SK-N-SH (cell line): ENCODE measurements around the gene NOL6.

Experiments used
- CTCF ChIP-seq: fragments of 200-600 bp; sonication (generic); IDR thresholded peaks from 2 replicates; pipeline ENCODE4 v1.6.1; 2017; ENCODE audit warnings: antibody characterized with exemption, mild to moderate bottlenecking, moderate library complexity
- ELF1 ChIP-seq: IDR thresholded peaks from 2 replicates; pipeline ENCODE4 v1.4.0; 2012
- JUND ChIP-seq: IDR thresholded peaks from 2 replicates; pipeline ENCODE4 v1.4.0; 2012
- MAX ChIP-seq: IDR thresholded peaks from 2 replicates; pipeline ENCODE4 v1.4.0; 2012; ENCODE audit warnings: low read depth
- POLR2AphosphoS5 ChIP-seq: IDR thresholded peaks from 2 replicates; pipeline ENCODE4 v1.6.1; 2012; ENCODE audit warnings: low read depth, low read length
- RXRA ChIP-seq: IDR thresholded peaks from 2 replicates; pipeline ENCODE4 v1.4.0; 2012; ENCODE audit warnings: low read depth, mild to moderate bottlenecking, borderline replicate concordance
- SIN3A ChIP-seq: IDR thresholded peaks from 2 replicates; pipeline ENCODE4 v1.6.1; 2012; ENCODE audit warnings: low read depth, mild to moderate bottlenecking, low read length, moderate library complexity, borderline replicate concordance
- YY1 ChIP-seq: IDR thresholded peaks from 2 replicates; pipeline ENCODE4 v1.4.0; 2012; ENCODE audit warnings: low read depth, mild to moderate bottlenecking

DNA sequence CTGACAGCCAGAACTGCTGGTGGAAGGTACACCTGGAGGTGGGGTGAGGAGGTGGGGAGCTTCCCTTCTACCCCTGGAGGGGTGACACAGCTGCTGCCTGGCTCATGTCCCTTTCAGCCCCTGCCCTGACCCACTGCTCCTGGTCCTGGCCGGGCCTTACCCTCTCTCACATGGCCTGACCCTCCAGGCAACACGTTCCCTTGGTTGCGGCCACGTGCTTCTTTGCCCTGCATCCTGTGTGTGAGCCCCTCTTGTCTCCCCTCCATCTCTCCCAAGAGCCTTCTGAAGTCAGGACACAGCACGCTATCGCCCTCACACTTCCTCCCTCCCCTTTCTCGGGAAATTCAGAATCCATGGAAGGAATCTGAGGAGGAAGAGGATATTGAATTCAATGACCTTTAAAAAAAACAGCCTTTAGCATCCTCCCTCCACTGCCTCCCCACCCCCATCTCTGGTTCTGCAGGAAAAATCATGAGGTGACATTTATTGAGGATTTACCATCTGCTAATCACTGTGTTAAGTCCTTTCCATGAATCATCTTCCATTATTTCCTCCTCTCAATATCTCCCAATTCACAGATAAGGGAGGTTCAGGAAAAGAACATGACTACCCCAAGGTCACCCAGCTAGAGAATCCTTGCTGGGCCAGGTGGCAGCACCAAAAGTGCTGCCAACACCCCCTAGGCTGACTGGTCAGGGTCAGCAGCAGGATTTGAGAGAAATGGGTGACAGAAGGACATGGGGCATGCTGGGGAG lies 34.6 kb downstream of the NOL6 start:
- no peak for TF ChIP-seq CTCF
- no peak for TF ChIP-seq JUND
- TF ChIP-seq ELF1 = no peak
- no peak for TF ChIP-seq YY1
- no peak for TF ChIP-seq POLR2AphosphoS5
- TF ChIP-seq RXRA = no peak
- no peak for TF ChIP-seq SIN3A
- TF ChIP-seq MAX = no peak
